Activated naive CD8-positive, alpha-beta T cell treated with anti-CD3 and anti-CD28 coated beads, Interleukin-2, amount 50 U/mL, for 24 hours (primary cell): ENCODE data around the gene SHE.

Source experiments
- ATAC-seq: fragments of 150-1000 bp; cut with Tn5 transposase; one replicate; pipeline ENCODE4 v1.10.0; 2021
- DNase-seq: peaks from one replicate; pipeline ENCODE4 v3.0.0; 2021
- H3K27ac Mint-ChIP-seq: one replicate; pipeline ENCODE4 v1.8.0; 2021; ENCODE audit warnings: mild to moderate bottlenecking, mixed read lengths
- H3K27me3 Mint-ChIP-seq: one replicate; pipeline ENCODE4 v1.8.0; 2021; ENCODE audit warnings: mixed read lengths
- H3K36me3 Mint-ChIP-seq: one replicate; pipeline ENCODE4 v1.8.0; 2021; ENCODE audit warnings: low read depth, mixed read lengths
- H3K4me1 Mint-ChIP-seq: one replicate; pipeline ENCODE4 v1.8.0; 2021; ENCODE audit warnings: mixed read lengths
- H3K4me3 Mint-ChIP-seq: one replicate; pipeline ENCODE4 v1.8.0; 2021; ENCODE audit warnings: mild to moderate bottlenecking, moderate library complexity, mixed read lengths
- H3K9me3 Mint-ChIP-seq: one replicate; pipeline ENCODE4 v1.8.0; 2021; ENCODE audit warnings: mixed read lengths

Gene SHE

GRCh38 chr1:154529308-154529707 is 27.1 kb upstream of the SHE start:
- Mint-ChIP-seq H3K9me3 (no peaks in the 10 kb centered on the region), H3K36me3 (no peaks in the 10 kb centered on the region), H3K27ac (no peak overlapping the region), H3K4me3 (no peak overlapping the region), H3K4me1 (no peaks in the 10 kb centered on the region), H3K27me3 (peaks cover 5% of the 10 kb centered on the region)
- ATAC-seq (no peak), DNase-seq (no peak)

- H3K9me3 Mint-ChIP-seq = no peaks in the 10 kb centered on the region
- no peak overlapping the region for H3K4me3 Mint-ChIP-seq
- ATAC-seq (no peak), DNase-seq (no peak)
- no peaks in the 10 kb centered on the region for H3K36me3 Mint-ChIP-seq
- H3K27me3 Mint-ChIP-seq = peaks cover 12% of the 10 kb centered on the region
- H3K27ac Mint-ChIP-seq = no peak overlapping the region
- H3K4me1 Mint-ChIP-seq = no peaks in the 10 kb centered on the region
Measured at GRCh38 chr1:154527192-154527591, 25.0 kb upstream of the SHE start.

- Mint-ChIP-seq H3K4me3 (no peak overlapping the region), H3K4me1 (no peaks in the 10 kb centered on the region), H3K27ac (no peak overlapping the region)
Measured at GRCh38 chr1:154524881-154525280, 22.7 kb upstream of the SHE start.

GRCh38 chr1:154521695-154522094 is 19.5 kb upstream of the SHE start:
- Mint-ChIP-seq H3K4me3 (no peak overlapping the region), H3K36me3 (no peaks in the 10 kb centered on the region), H3K9me3 (no peaks in the 10 kb centered on the region), H3K27ac (no peak overlapping the region), H3K4me1 (no peaks in the 10 kb centered on the region), H3K27me3 (peaks cover 12% of the 10 kb centered on the region)
- DNase-seq (no peak), ATAC-seq (no peak)

More at GRCh38 chr1:154524881-154525280, 22.7 kb upstream of the SHE start:
- no peaks in the 10 kb centered on the region for H3K36me3 Mint-ChIP-seq
- no peak for ATAC-seq
- DNase-seq = no peak
- H3K9me3 Mint-ChIP-seq = no peaks in the 10 kb centered on the region
- H3K27me3 Mint-ChIP-seq = peaks cover 10% of the 10 kb centered on the region

GRCh38 chr1:154520333-154520732 is 18.1 kb upstream of the SHE start:
- H3K27ac Mint-ChIP-seq = no peak overlapping the region
- peaks cover 14% of the 10 kb centered on the region for H3K27me3 Mint-ChIP-seq
- no peaks in the 10 kb centered on the region for H3K36me3 Mint-ChIP-seq
- H3K4me1 Mint-ChIP-seq = no peaks in the 10 kb centered on the region
- no peak for ATAC-seq
- DNase-seq = no peak
- H3K4me3 Mint-ChIP-seq = no peak overlapping the region
- H3K9me3 Mint-ChIP-seq = no peaks in the 10 kb centered on the region

- Mint-ChIP-seq H3K9me3 (no peaks in the 10 kb centered on the region), H3K27me3 (peaks cover 13% of the 10 kb centered on the region), H3K36me3 (no peaks in the 10 kb centered on the region), H3K27ac (no peak overlapping the region), H3K4me1 (no peaks in the 10 kb centered on the region), H3K4me3 (no peak overlapping the region)
- DNase-seq (no peak), ATAC-seq (no peak)
Measured at GRCh38 chr1:154519591-154519991, 17.4 kb upstream of the SHE start.

GRCh38 chr1:154517661-154518060 is 15.4 kb upstream of the SHE start:
- Mint-ChIP-seq H3K36me3 (no peaks in the 10 kb centered on the region), H3K9me3 (no peaks in the 10 kb centered on the region), H3K4me1 (no peaks in the 10 kb centered on the region), H3K27ac (no peak overlapping the region), H3K27me3 (peaks cover 8% of the 10 kb centered on the region), H3K4me3 (no peak overlapping the region)
- ATAC-seq = no peak
- DNase-seq = no peak

GRCh38 chr1:154514066-154514553 is 11.9 kb upstream of the SHE start:
- no peaks in the 10 kb centered on the region for H3K36me3 Mint-ChIP-seq

GRCh38 chr1:154512760-154513159 is 10.5 kb upstream of the SHE start:
- H3K4me3 Mint-ChIP-seq = no peak overlapping the region
- H3K36me3 Mint-ChIP-seq = no peaks in the 10 kb centered on the region
- DNase-seq (no peak), ATAC-seq (no peak)
- peaks cover 24% of the 10 kb centered on the region for H3K27me3 Mint-ChIP-seq
- H3K9me3 Mint-ChIP-seq = no peaks in the 10 kb centered on the region
- H3K4me1 Mint-ChIP-seq = no peaks in the 10 kb centered on the region
- no peak overlapping the region for H3K27ac Mint-ChIP-seq

More at GRCh38 chr1:154514066-154514553, 11.9 kb upstream of the SHE start:
- no peak for ATAC-seq
- Mint-ChIP-seq H3K4me3 (no peak overlapping the region), H3K27ac (no peak overlapping the region), H3K4me1 (no peaks in the 10 kb centered on the region), H3K9me3 (no peaks in the 10 kb centered on the region), H3K27me3 (peaks cover 18% of the 10 kb centered on the region)
- DNase-seq = no peak

- DNase-seq (no peak), ATAC-seq (no peak)
- no peaks in the 10 kb centered on the region for H3K36me3 Mint-ChIP-seq
- H3K9me3 Mint-ChIP-seq = no peaks in the 10 kb centered on the region
- no peak overlapping the region for H3K27ac Mint-ChIP-seq
- no peak overlapping the region for H3K4me3 Mint-ChIP-seq
- peaks cover 12% of the 10 kb centered on the region for H3K4me1 Mint-ChIP-seq
- H3K27me3 Mint-ChIP-seq = peaks cover 68% of the 10 kb centered on the region
Measured at GRCh38 chr1:154503898-154504297, 1.7 kb upstream of the SHE start.

GRCh38 chr1:154502744-154503115 is 518 bp upstream of the SHE start:
- ATAC-seq = no peak
- peak overlapping the region; percentile 6 for H3K4me3 Mint-ChIP-seq

GRCh38 chr1:154501423-154502065 is 668 bp downstream of the SHE start:
- no peak for DNase-seq

More at GRCh38 chr1:154502744-154503115, 518 bp upstream of the SHE start:
- Mint-ChIP-seq H3K9me3 (no peaks in the 10 kb centered on the region), H3K36me3 (no peaks in the 10 kb centered on the region), H3K4me1 (peaks cover 14% of the 10 kb centered on the region), H3K27ac (no peak overlapping the region), H3K27me3 (peaks cover 66% of the 10 kb centered on the region)
- DNase-seq = no peak

GRCh38 chr1:154500533-154500932 is 1.7 kb downstream of the SHE start:
- Mint-ChIP-seq H3K4me3 (no peak overlapping the region), H3K4me1 (peaks cover 32% of the 10 kb centered on the region), H3K27me3 (peaks cover 53% of the 10 kb centered on the region), H3K27ac (no peak overlapping the region), H3K9me3 (no peaks in the 10 kb centered on the region), H3K36me3 (no peaks in the 10 kb centered on the region)
- DNase-seq (no peak), ATAC-seq (no peak)

More at GRCh38 chr1:154501423-154502065, 668 bp downstream of the SHE start:
- no peak overlapping the region for H3K27ac Mint-ChIP-seq
- ATAC-seq = no peak
- H3K4me3 Mint-ChIP-seq = peak overlapping the region; percentile 6
- H3K36me3 Mint-ChIP-seq = no peaks in the 10 kb centered on the region
- H3K27me3 Mint-ChIP-seq = peaks cover 61% of the 10 kb centered on the region
- H3K4me1 Mint-ChIP-seq = peaks cover 25% of the 10 kb centered on the region
- no peaks in the 10 kb centered on the region for H3K9me3 Mint-ChIP-seq

GRCh38 chr1:154499446-154499845 is 2.8 kb downstream of the SHE start:
- no peak overlapping the region for H3K4me3 Mint-ChIP-seq
- H3K27ac Mint-ChIP-seq = no peak overlapping the region
- H3K4me1 Mint-ChIP-seq = peaks cover 34% of the 10 kb centered on the region
- DNase-seq = no peak
- H3K36me3 Mint-ChIP-seq = no peaks in the 10 kb centered on the region
- H3K9me3 Mint-ChIP-seq = no peaks in the 10 kb centered on the region
- peaks cover 46% of the 10 kb centered on the region for H3K27me3 Mint-ChIP-seq
- peak; percentile 88 for ATAC-seq

- Mint-ChIP-seq H3K9me3 (no peaks in the 10 kb centered on the region), H3K27ac (peak overlapping the region; percentile 5), H3K27me3 (peaks cover 28% of the 10 kb centered on the region), H3K36me3 (no peaks in the 10 kb centered on the region), H3K4me3 (no peak overlapping the region), H3K4me1 (peaks cover 50% of the 10 kb centered on the region)
- DNase-seq (no peak), ATAC-seq (peak; percentile 35)
Measured at GRCh38 chr1:154497026-154497806, 5.0 kb downstream of the SHE start.
